GM12878 (cell line): ENCODE results near the gene CARD19. TPM values are rescaled to one million over a fixed set of nuclear protein-coding genes. Genes with fewer than 3 reads are reported as not detected.

Experiments used
- BMI1 ChIP-seq: fragments of 450-650 bp; IDR thresholded peaks from 2 replicates; pipeline ENCODE4 v1.6.1; 2016; ENCODE audit warnings: mild to moderate bottlenecking, moderate library complexity, borderline replicate concordance
- CHD4 ChIP-seq: fragments of 200-600 bp; sonication (generic); IDR thresholded peaks from 2 replicates; pipeline ENCODE4 v1.6.1; 2016; ENCODE audit warnings: mild to moderate bottlenecking
- CREM ChIP-seq: IDR thresholded peaks from 2 replicates; pipeline ENCODE4 v1.6.1; 2014; ENCODE audit warnings: antibody characterized with exemption, low read depth
- EP300 ChIP-seq, 2 experiments: fragments of 150-350 bp in 1 of 2; IDR thresholded peaks; 2 replicates each; pipeline ENCODE4 v1.6.1; 2011 to 2012; ENCODE audit warnings: low read depth in 2 of 2, low read length in 2 of 2, borderline replicate concordance in 1 of 2, improper control_type of control experiment in 1 of 2, inconsistent platforms in 1 of 2; ENCODE audit not compliant: control insufficient read depth in 1 of 2
- ESRRA ChIP-seq: IDR thresholded peaks from 2 replicates; pipeline ENCODE4 v1.6.1; 2012; ENCODE audit warnings: mild to moderate bottlenecking, low read length, improper control_type of control experiment
- IKZF1 ChIP-seq: fragments of 450-650 bp; conservative IDR thresholded peaks from 2 replicates; pipeline ENCODE4 v1.6.1; 2017; ENCODE audit warnings: antibody characterized with exemption, mild to moderate bottlenecking
- IKZF2 ChIP-seq, 2 experiments: fragments of 450-650 bp; IDR thresholded peaks; 2 replicates each; pipeline ENCODE4 v1.6.1; 2017; ENCODE audit warnings: mild to moderate bottlenecking in 2 of 2, moderate library complexity in 2 of 2
- KAT2A ChIP-seq: conservative IDR thresholded peaks from 2 replicates; pipeline ENCODE4 v1.6.1; 2011; ENCODE audit warnings: low read depth, low read length; ENCODE audit not compliant: control insufficient read depth
- MEF2A ChIP-seq: IDR thresholded peaks from 2 replicates; pipeline ENCODE4 v1.6.1; 2011; ENCODE audit warnings: low read depth, mild to moderate bottlenecking, low read length, moderate library complexity; ENCODE audit not compliant: insufficient read depth
- MEF2B ChIP-seq: fragments of 450-650 bp; IDR thresholded peaks from 2 replicates; pipeline ENCODE4 v1.6.1; 2018; ENCODE audit warnings: mild to moderate bottlenecking, moderate library complexity; ENCODE audit not compliant: partially characterized antibody, poor library complexity, severe bottlenecking
- PML ChIP-seq: IDR thresholded peaks from 2 replicates; pipeline ENCODE4 v1.6.1; 2012; ENCODE audit warnings: low read length, inconsistent platforms
- POLR2A ChIP-seq: IDR thresholded peaks from 2 replicates; pipeline ENCODE4 v1.6.1; 2011; ENCODE audit warnings: low read depth, mild to moderate bottlenecking, low read length
- RAD51 ChIP-seq: fragments of 450-650 bp; IDR thresholded peaks from 2 replicates; pipeline ENCODE4 v1.6.1; 2016; ENCODE audit warnings: moderate library complexity, mild to moderate bottlenecking, inconsistent platforms
- RUNX3 ChIP-seq: IDR thresholded peaks from 2 replicates; pipeline ENCODE4 v1.6.1; 2012; ENCODE audit warnings: low read length, inconsistent platforms
- SIN3A ChIP-seq: IDR thresholded peaks from 2 replicates; pipeline ENCODE4 v1.6.1; 2012; ENCODE audit warnings: low read depth, low read length, improper control_type of control experiment
- SMARCA5 ChIP-seq: fragments of 450-650 bp; IDR thresholded peaks from 2 replicates; pipeline ENCODE4 v1.6.1; 2017; ENCODE audit warnings: mild to moderate bottlenecking
- SREBF2 ChIP-seq: IDR thresholded peaks from 2 replicates; pipeline ENCODE4 v1.6.1; 2012; ENCODE audit warnings: mild to moderate bottlenecking, low read length
- ZNF207 ChIP-seq: fragments of 450-650 bp; IDR thresholded peaks from 2 replicates; pipeline ENCODE4 v1.6.1; 2014; ENCODE audit warnings: antibody characterized with exemption, mild to moderate bottlenecking, borderline replicate concordance
- ZNF217 ChIP-seq: fragments of 450-650 bp; IDR thresholded peaks from 2 replicates; pipeline ENCODE4 v1.6.1; 2017; ENCODE audit warnings: antibody characterized with exemption, mild to moderate bottlenecking
- polyA plus RNA-seq, 11 experiments: library from polyadenylated mRNA; depleted of rRNA in 4 of 11; unstranded in 6 of 11; stranded (reverse) in 5 of 11; fragments of >200 nt; fragmentation: Nextera tagmentation in 4 of 11; fragmentation: Illumina TruSeq in 1 of 11; extraction: Ambion mirVana in 4 of 11; extraction: Trizol in 1 of 11; gene quantifications; 1 replicate in 1 of 11; 2 replicates in 10 of 11; pipeline versions ENCODE4 v1.2.1 to v1.2.3, GENCODE V29; 2011 to 2016; ENCODE audit warnings: inconsistent platforms in 2 of 11, missing spikeins in 2 of 11, low read depth in 1 of 11
- total RNA-seq, 4 experiments: library from RNA; depleted of rRNA in 3 of 4; stranded (reverse); fragments of >200 nt in 3 of 4; fragmentation: Illumina TruSeq in 1 of 4; extraction: Trizol in 1 of 4; gene quantifications; 2 replicates each; pipeline versions ENCODE4 v1.2.1 to v1.2.3, GENCODE V29; 2013 to 2021
- TF ChIP-seq, protein P1 (sequence below): IDR thresholded peaks from 2 replicates; pipeline ENCODE4 v1.6.1; 2012; ENCODE audit warnings: low read depth, low read length, improper control_type of control experiment
- TF ChIP-seq, protein P2 (sequence below): IDR thresholded peaks from 2 replicates; pipeline ENCODE4 v1.6.1; 2012; ENCODE audit warnings: low read depth, low read length, improper control_type of control experiment
- TF ChIP-seq, protein P3 (sequence below): fragments of 450-650 bp; IDR thresholded peaks from 2 replicates; pipeline ENCODE4 v1.6.1; 2018; ENCODE audit warnings: borderline replicate concordance, mild to moderate bottlenecking; ENCODE audit not compliant: partially characterized antibody
- TF ChIP-seq, protein P4 (sequence below): IDR thresholded peaks from 2 replicates; pipeline ENCODE4 v1.6.1; 2011; ENCODE audit warnings: mild to moderate bottlenecking, low read depth, low read length, moderate library complexity; ENCODE audit not compliant: insufficient replicate concordance
- TF ChIP-seq, protein P5 (sequence below): fragments of 450-650 bp; IDR thresholded peaks from 2 replicates; pipeline ENCODE4 v1.6.1; 2016; ENCODE audit warnings: mild to moderate bottlenecking

The CARD19 gene
- total and polyA plus RNA-seq, 10 of the 15 experiments (the other 5 are each of a cell fraction or from before 2014, with no cell fraction given) = 0.61 to 41.6 (median 19.9) TPM

DNA sequence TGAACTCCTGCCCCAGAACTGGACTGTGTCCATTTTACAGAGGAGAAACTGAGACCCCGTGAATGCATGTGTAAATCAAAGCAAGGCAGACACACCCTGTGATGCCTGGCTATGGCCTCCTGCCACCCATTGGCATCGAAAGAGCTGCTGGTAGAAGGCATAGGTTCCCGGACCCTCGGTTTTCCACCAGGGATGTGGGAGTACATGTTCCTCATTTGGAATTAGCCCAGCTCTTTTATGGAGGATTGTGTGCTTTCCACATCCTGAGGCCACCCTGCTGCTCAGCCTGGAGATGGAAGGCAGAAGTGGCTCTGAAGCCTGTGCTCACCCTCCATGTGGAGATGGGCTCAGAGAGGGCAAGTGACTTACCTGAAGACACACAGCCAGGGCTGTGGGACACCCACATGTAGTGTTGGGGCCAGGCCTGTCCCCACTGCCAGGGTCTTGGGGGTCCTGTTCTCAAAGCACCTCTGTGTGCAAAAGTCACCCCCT is 34.7 kb upstream of the CARD19 start (continued):
- TF ChIP-seq MEF2B (no peak), BMI1 (no peak), KAT2A (no peak), IKZF2 (IDR thresholded peaks at IDR 0.05) (no peak), IKZF1 (no peak), ZNF207 (no peak), CHD4 (no peak), POLR2A (no peak), RUNX3 (no peak), PML (no peak), SMARCA5 (peak; percentile 89), SIN3A (no peak), SREBF2 (no peak), MEF2A (no peak), CREM (no peak), RAD51 (no peak), ESRRA (no peak), EP300 (IDR thresholded peaks at IDR 0.05; ENCODE audit: borderline replicate concordance in 1 of 2, control insufficient read depth in 1 of 2, low read depth in 2 of 2, low read length in 2 of 2) (no peak), ZNF217 (peak; percentile 89; the same call in 1 of the 2 replicates)
- TF ChIP-seq, protein P1, sequence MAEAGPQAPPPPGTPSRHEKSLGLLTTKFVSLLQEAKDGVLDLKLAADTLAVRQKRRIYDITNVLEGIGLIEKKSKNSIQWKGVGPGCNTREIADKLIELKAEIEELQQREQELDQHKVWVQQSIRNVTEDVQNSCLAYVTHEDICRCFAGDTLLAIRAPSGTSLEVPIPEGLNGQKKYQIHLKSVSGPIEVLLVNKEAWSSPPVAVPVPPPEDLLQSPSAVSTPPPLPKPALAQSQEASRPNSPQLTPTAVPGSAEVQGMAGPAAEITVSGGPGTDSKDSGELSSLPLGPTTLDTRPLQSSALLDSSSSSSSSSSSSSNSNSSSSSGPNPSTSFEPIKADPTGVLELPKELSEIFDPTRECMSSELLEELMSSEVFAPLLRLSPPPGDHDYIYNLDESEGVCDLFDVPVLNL = no peak
- TF ChIP-seq, protein P2, sequence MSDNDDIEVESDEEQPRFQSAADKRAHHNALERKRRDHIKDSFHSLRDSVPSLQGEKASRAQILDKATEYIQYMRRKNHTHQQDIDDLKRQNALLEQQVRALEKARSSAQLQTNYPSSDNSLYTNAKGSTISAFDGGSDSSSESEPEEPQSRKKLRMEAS = no peak
- TF ChIP-seq, protein P3, sequence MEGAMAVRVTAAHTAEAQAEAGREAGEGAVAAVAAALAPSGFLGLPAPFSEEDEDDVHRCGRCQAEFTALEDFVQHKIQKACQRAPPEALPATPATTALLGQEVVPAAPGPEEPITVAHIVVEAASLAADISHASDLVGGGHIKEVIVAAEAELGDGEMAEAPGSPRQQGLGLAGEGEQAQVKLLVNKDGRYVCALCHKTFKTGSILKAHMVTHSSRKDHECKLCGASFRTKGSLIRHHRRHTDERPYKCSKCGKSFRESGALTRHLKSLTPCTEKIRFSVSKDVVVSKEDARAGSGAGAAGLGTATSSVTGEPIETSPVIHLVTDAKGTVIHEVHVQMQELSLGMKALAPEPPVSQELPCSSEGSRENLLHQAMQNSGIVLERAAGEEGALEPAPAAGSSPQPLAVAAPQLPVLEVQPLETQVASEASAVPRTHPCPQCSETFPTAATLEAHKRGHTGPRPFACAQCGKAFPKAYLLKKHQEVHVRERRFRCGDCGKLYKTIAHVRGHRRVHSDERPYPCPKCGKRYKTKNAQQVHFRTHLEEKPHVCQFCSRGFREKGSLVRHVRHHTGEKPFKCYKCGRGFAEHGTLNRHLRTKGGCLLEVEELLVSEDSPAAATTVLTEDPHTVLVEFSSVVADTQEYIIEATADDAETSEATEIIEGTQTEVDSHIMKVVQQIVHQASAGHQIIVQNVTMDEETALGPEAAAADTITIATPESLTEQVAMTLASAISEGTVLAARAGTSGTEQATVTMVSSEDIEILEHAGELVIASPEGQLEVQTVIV = no peak
- TF ChIP-seq, protein P4, sequence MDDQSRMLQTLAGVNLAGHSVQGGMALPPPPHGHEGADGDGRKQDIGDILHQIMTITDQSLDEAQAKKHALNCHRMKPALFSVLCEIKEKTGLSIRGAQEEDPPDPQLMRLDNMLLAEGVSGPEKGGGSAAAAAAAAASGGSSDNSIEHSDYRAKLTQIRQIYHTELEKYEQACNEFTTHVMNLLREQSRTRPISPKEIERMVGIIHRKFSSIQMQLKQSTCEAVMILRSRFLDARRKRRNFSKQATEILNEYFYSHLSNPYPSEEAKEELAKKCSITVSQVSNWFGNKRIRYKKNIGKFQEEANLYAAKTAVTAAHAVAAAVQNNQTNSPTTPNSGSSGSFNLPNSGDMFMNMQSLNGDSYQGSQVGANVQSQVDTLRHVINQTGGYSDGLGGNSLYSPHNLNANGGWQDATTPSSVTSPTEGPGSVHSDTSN = no peak
- TF ChIP-seq, protein P5, sequence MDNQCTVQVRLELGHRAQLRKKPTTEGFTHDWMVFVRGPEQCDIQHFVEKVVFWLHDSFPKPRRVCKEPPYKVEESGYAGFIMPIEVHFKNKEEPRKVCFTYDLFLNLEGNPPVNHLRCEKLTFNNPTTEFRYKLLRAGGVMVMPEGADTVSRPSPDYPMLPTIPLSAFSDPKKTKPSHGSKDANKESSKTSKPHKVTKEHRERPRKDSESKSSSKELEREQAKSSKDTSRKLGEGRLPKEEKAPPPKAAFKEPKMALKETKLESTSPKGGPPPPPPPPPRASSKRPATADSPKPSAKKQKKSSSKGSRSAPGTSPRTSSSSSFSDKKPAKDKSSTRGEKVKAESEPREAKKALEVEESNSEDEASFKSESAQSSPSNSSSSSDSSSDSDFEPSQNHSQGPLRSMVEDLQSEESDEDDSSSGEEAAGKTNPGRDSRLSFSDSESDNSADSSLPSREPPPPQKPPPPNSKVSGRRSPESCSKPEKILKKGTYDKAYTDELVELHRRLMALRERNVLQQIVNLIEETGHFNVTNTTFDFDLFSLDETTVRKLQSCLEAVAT = no peak
